ENCODE results near the gene CCDC73.

DNA sequence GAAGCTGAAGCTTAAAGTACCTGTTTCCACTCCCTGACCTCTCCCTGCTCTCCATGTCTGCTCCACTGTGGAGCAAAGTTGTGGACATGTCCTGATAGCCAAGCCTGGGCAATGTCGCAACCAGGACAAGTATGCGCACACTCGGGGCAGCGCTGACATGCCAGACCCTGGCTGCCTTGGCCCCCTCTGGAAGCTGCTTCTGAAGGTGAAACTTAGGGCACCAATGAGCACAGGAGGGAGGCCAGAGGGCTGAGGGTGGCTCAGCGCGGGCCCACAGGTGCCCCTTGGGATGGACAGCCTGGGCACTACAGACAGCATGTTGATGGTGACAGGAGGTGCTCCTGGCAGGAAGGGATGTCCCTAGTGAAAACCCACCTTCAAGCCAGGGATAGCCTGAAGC lies 90.2 kb downstream of the CCDC73 start:
- TF ChIP-seq POLR2AphosphoS5 (IDR thresholded peaks at IDR 0.05; ENCODE audit: low read depth) (no peak), CTCF (IDR thresholded peaks at IDR 0.05; ENCODE audit: insufficient read depth, low read length) (no peak), GABPA (IDR thresholded peaks at IDR 0.05; ENCODE audit: low read depth) (no peak)
